Neuronal stem cell (in vitro differentiated cells): Measurements from ENCODE around the gene SPRR5.

Source experiments
- DNase-seq: peaks from one replicate; pipeline ENCODE4 v3.0.0-alpha.2; 2013; ENCODE audit warnings: low spot score
- H2AFZ ChIP-seq: one replicate; pipeline ENCODE4 v1.6.1; 2013; ENCODE audit warnings: mild to moderate bottlenecking, low read length, inconsistent platforms
- H2AK5ac ChIP-seq: 2 replicates; pipeline ENCODE4 v1.6.1; 2013; ENCODE audit warnings: low read depth, mild to moderate bottlenecking, inconsistent platforms, low read length, moderate library complexity, mixed read lengths
- H2BK120ac ChIP-seq: 2 replicates; pipeline ENCODE4 v1.6.1; 2013; ENCODE audit warnings: low read depth, mild to moderate bottlenecking, inconsistent platforms, low read length, moderate library complexity, mixed read lengths
- H2BK12ac ChIP-seq: one replicate; pipeline ENCODE4 v1.6.1; 2013; ENCODE audit warnings: low read length, inconsistent platforms
- H2BK15ac ChIP-seq: 2 replicates; pipeline ENCODE4 v1.6.1; 2013; ENCODE audit warnings: mild to moderate bottlenecking, low read length, inconsistent platforms, mixed read lengths
- H2BK5ac ChIP-seq: one replicate; pipeline ENCODE4 v1.6.1; 2013; ENCODE audit warnings: inconsistent platforms, mild to moderate bottlenecking, low read length, moderate library complexity
- H3K14ac ChIP-seq: one replicate; pipeline ENCODE4 v1.6.1; 2013; ENCODE audit warnings: low read length, inconsistent platforms
- H3K18ac ChIP-seq: 2 replicates; pipeline ENCODE4 v1.6.1; 2013; ENCODE audit warnings: low read length, inconsistent platforms
- H3K23ac ChIP-seq: 2 replicates; pipeline ENCODE4 v1.6.1; 2013; ENCODE audit warnings: low read depth, mild to moderate bottlenecking, mixed read lengths, low read length, inconsistent platforms; ENCODE audit not compliant: poor library complexity
- H3K27ac ChIP-seq: replicated peaks from 3 replicates; pipeline ENCODE4 v1.5.1; 2013; ENCODE audit warnings: low read length, inconsistent platforms
- H3K27me3 ChIP-seq, 3 experiments: 2 replicates each; pipeline ENCODE4 v1.6.1; 2013; ENCODE audit warnings: low read length in 3 of 3, mild to moderate bottlenecking in 2 of 3, inconsistent platforms in 1 of 3, low read depth in 1 of 3, mixed read lengths in 1 of 3, moderate library complexity in 1 of 3; ENCODE audit not compliant: control insufficient read depth in 3 of 3, insufficient read depth in 3 of 3
- H3K36me3 ChIP-seq, 2 donors: replicated peaks in 1 of 2; 2 replicates each; pipeline ENCODE4 v1.6.1; 2013; ENCODE audit warnings: low read length in 2 of 2; ENCODE audit not compliant: control insufficient read depth in 2 of 2, insufficient read depth in 2 of 2
- H3K4ac ChIP-seq: 2 replicates; pipeline ENCODE4 v1.6.1; 2013; ENCODE audit warnings: inconsistent platforms, mild to moderate bottlenecking, low read length, moderate library complexity
- H3K4me1 ChIP-seq, 2 donors: 1 replicate in 1 of 2; 2 replicates in 1 of 2; pipeline ENCODE4 v1.6.1; 2013; ENCODE audit warnings: low read length in 2 of 2, low read depth in 1 of 2; ENCODE audit not compliant: control insufficient read depth in 2 of 2, insufficient read depth in 1 of 2
- H3K4me2 ChIP-seq: one replicate; pipeline ENCODE4 v1.6.1; 2013; ENCODE audit warnings: mild to moderate bottlenecking, low read length, inconsistent platforms; ENCODE audit not compliant: insufficient read depth, poor library complexity, severe bottlenecking
- H3K4me3 ChIP-seq, 2 donors: 2 replicates each; pipeline ENCODE4 v1.5.1; 2013; ENCODE audit warnings: low read length in 2 of 2, mild to moderate bottlenecking in 2 of 2, inconsistent platforms in 1 of 2, moderate library complexity in 1 of 2
- H3K79me1 ChIP-seq: one replicate; pipeline ENCODE4 v1.6.1; 2013; ENCODE audit warnings: low read depth, mild to moderate bottlenecking, inconsistent platforms, low read length, moderate library complexity
- H3K9ac ChIP-seq: one replicate; pipeline ENCODE4 v1.6.1; 2013; ENCODE audit warnings: mild to moderate bottlenecking, low read depth, low read length, inconsistent platforms; ENCODE audit not compliant: poor library complexity
- H3K9me3 ChIP-seq, 2 donors: replicated peaks in 1 of 2; 2 replicates each; pipeline versions ENCODE3 to v1.6.1; 2013; ENCODE audit warnings: low read length in 2 of 2, mild to moderate bottlenecking in 2 of 2, inconsistent platforms in 1 of 2, low read depth in 1 of 2, mixed read lengths in 1 of 2, moderate library complexity in 1 of 2; ENCODE audit not compliant: control insufficient read depth in 2 of 2, insufficient read depth in 1 of 2
- H4K8ac ChIP-seq: one replicate; pipeline ENCODE4 v1.6.1; 2013; ENCODE audit warnings: low read depth, mild to moderate bottlenecking, inconsistent platforms, low read length, moderate library complexity
- H4K91ac ChIP-seq: one replicate; pipeline ENCODE4 v1.6.1; 2013; ENCODE audit warnings: low read length, low read depth, mild to moderate bottlenecking, inconsistent platforms; ENCODE audit not compliant: poor library complexity
- WGBS, 2 donors: extraction: QIAGEN DNeasy Blood & Tissue Kit; methylation state at CpG; one replicate each; pipeline ENCODE4 v1.1.7; 2013; ENCODE audit warnings: missing lambda C conversion rate in 2 of 2, mixed read lengths in 1 of 2; ENCODE audit not compliant: insufficient read length in 2 of 2, insufficient replicate concordance in 1 of 2; ENCODE audit errors: extremely low coverage in 2 of 2; 5-methylcytosine and 5-hydroxymethylcytosine counted together

Gene SPRR5

GRCh38 chr1:152942161-152942560 is 4.8 kb upstream of the SPRR5 start:
- DNase-seq: no peak
- H3K14ac ChIP-seq: no peak overlapping the region
- no peaks in the 10 kb centered on the region for H3K27me3 ChIP-seq
- no peak overlapping the region for H3K18ac ChIP-seq
- no peak overlapping the region for H3K23ac ChIP-seq
- WGBS, 2 donors: no CpG with 5 or more reads among the region's 2 CpGs
- H3K9ac ChIP-seq: no peak overlapping the region
- no peak overlapping the region for H2BK15ac ChIP-seq
- H3K4me2 ChIP-seq: no peak overlapping the region
- H3K36me3 ChIP-seq: no peaks in the 10 kb centered on the region
- no peak overlapping the region for H4K8ac ChIP-seq
- H3K4me1 ChIP-seq: no peaks in the 10 kb centered on the region
- no peak overlapping the region for H2BK5ac ChIP-seq
- no peak overlapping the region for H2BK120ac ChIP-seq
- no peak overlapping the region for H2AK5ac ChIP-seq
- no peak overlapping the region for H3K4ac ChIP-seq
- H3K4me3 ChIP-seq: no peak overlapping the region
- H3K27ac ChIP-seq: no peak overlapping the region
- H4K91ac ChIP-seq: no peak overlapping the region
- H2AFZ ChIP-seq: no peak overlapping the region
- no peaks in the 10 kb centered on the region for H3K79me1 ChIP-seq
- H3K9me3 ChIP-seq: no peaks in the 10 kb centered on the region
- H2BK12ac ChIP-seq: no peak overlapping the region

- Histone ChIP-seq H3K4me2 (no peak overlapping the region), H3K18ac (no peak overlapping the region), H2BK12ac (no peak overlapping the region), H3K4ac (no peak overlapping the region), H4K91ac (no peak overlapping the region), H3K79me1 (no peaks in the 10 kb centered on the region), H2BK120ac (no peak overlapping the region), H2AFZ (no peak overlapping the region), H4K8ac (no peak overlapping the region), H3K27ac (no peak overlapping the region), H3K36me3 (no peaks in the 10 kb centered on the region), H2BK5ac (no peak overlapping the region), H3K14ac (no peak overlapping the region), H3K23ac (no peak overlapping the region), H3K9ac (no peak overlapping the region), H2BK15ac (no peak overlapping the region), H3K9me3 (no peaks in the 10 kb centered on the region), H3K4me1 (no peaks in the 10 kb centered on the region), H3K27me3 (no peaks in the 10 kb centered on the region), H2AK5ac (no peak overlapping the region), H3K4me3 (no peak overlapping the region)
- no CpG with 5 or more reads among the region's 3 CpGs for WGBS, 2 donors
- DNase-seq: no peak
Observed at GRCh38 chr1:152946248-152946647, 758 bp upstream of the SPRR5 start.

- Histone ChIP-seq H2AK5ac (no peak overlapping the region), H3K27me3 (no peaks in the 10 kb centered on the region), H3K4ac (no peak overlapping the region), H2BK12ac (no peak overlapping the region), H2BK15ac (no peak overlapping the region), H3K4me2 (no peak overlapping the region), H4K91ac (no peak overlapping the region), H3K27ac (no peak overlapping the region), H2AFZ (no peak overlapping the region), H4K8ac (no peak overlapping the region), H3K14ac (no peak overlapping the region), H3K9ac (no peak overlapping the region), H3K18ac (no peak overlapping the region), H3K23ac (no peak overlapping the region), H3K9me3 (peaks cover 0 to 1% of the 10 kb centered on the region in 2 donors), H2BK120ac (no peak overlapping the region), H3K4me3 (no peak overlapping the region), H3K36me3 (no peaks in the 10 kb centered on the region), H3K4me1 (no peaks in the 10 kb centered on the region), H3K79me1 (no peaks in the 10 kb centered on the region), H2BK5ac (no peak overlapping the region)
- no peak for DNase-seq
- WGBS, 2 donors: no CpG with 5 or more reads among the region's 5 CpGs
Observed at GRCh38 chr1:152951711-152952110, 4.7 kb downstream of the SPRR5 start.

GRCh38 chr1:152953761-152954160 is 6.8 kb downstream of the SPRR5 start:
- WGBS, 2 donors: no CpG with 5 or more reads among the region's 7 CpGs
- no peak overlapping the region for H2BK12ac ChIP-seq
- no peak overlapping the region for H2AFZ ChIP-seq
- H2AK5ac ChIP-seq: no peak overlapping the region
- H4K91ac ChIP-seq: no peak overlapping the region
- no peak overlapping the region for H3K9ac ChIP-seq
- H3K23ac ChIP-seq: no peak overlapping the region
- H3K4me3 ChIP-seq: no peak overlapping the region
- H3K4me2 ChIP-seq: no peak overlapping the region
- no peaks in the 10 kb centered on the region for H3K27me3 ChIP-seq
- H3K14ac ChIP-seq: no peak overlapping the region
- H3K9me3 ChIP-seq: peaks cover 0 to 1% of the 10 kb centered on the region in 2 donors
- no peak overlapping the region for H3K27ac ChIP-seq
- no peak overlapping the region for H2BK15ac ChIP-seq
- no peak overlapping the region for H3K4ac ChIP-seq
- H4K8ac ChIP-seq: no peak overlapping the region
- no peak overlapping the region for H3K18ac ChIP-seq
- no peaks in the 10 kb centered on the region for H3K4me1 ChIP-seq
- no peak for DNase-seq
- no peaks in the 10 kb centered on the region for H3K79me1 ChIP-seq
- no peak overlapping the region for H2BK120ac ChIP-seq
- no peaks in the 10 kb centered on the region for H3K36me3 ChIP-seq
- no peak overlapping the region for H2BK5ac ChIP-seq
